ENCODE results near the gene ANKRD34C.
A peak's percentile ranks its signal among the peaks of the same experiment; 100 is the strongest.

Gene ANKRD34C

DNA sequence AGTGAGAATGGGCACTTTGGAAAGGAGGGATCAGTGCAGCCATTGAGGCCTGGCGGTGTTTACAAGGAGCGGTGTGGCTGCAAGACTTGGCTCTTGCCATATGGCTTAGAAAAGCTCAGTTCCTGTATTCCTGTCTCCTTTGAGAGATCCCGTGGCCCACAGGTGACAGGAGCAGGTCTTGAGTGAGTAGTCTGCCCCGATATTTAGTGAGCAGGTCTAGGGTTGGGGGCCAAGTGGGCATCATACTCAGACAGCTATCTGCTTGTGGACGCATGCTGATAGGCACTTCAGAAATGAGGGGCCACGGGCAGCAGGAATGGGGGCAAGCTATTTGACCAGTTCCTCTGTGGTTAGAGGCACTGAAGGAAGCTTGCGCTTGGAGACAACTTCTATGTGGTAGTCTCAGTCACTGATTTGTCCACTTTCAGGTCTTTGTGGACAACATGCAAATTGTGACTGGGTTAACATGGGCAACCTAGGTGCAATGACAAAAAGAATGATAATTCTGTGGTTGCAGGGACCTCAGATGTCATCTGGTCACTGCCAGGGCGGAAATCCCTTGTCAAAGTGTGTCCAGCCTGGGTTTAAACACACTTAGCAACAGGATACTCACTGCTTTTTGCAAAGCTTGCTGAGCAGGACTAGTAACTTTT is 29.5 kb downstream of the ANKRD34C start:
- peak overlapping the region; percentile 66 for H3K27ac ChIP-seq (replicated peaks)
- no peaks in the 10 kb centered on the region for H3K27me3 ChIP-seq (ENCODE audit: insufficient read depth, poor library complexity, severe bottlenecking)
- DNase-seq (ENCODE audit: low read depth in 1 of 2, low spot score in 1 of 2), result peak in 1 of 2 experiments; percentile 9
- TF ChIP-seq SPI1 (IDR thresholded peaks at IDR 0.05; ENCODE audit: borderline replicate concordance, low read depth) (no peak), POLR2AphosphoS5 (IDR thresholded peaks at IDR 0.05; ENCODE audit: low read depth) (no peak), REST (IDR thresholded peaks at IDR 0.05; ENCODE audit: insufficient replicate concordance, low read depth) (no peak), GABPA (IDR thresholded peaks at IDR 0.05; ENCODE audit: low read depth) (no peak), CTCF (IDR thresholded peaks at IDR 0.05; ENCODE audit: insufficient read depth, low read length) (no peak)
- H3K4me3 ChIP-seq (replicated peaks; ENCODE audit: insufficient read depth, low read length), result peak overlapping the region; percentile 89

GRCh38 chr15:79314186-79314585 is 31.7 kb downstream of the ANKRD34C start:
- DNase-seq (ENCODE audit: low read depth in 1 of 2, low spot score in 1 of 2), result no peak
- H3K27ac ChIP-seq (replicated peaks), result no peak overlapping the region
- H3K4me3 ChIP-seq (replicated peaks; ENCODE audit: insufficient read depth, low read length), result no peak overlapping the region
- H3K27me3 ChIP-seq (ENCODE audit: insufficient read depth, poor library complexity, severe bottlenecking), result no peaks in the 10 kb centered on the region
- TF ChIP-seq GABPA (IDR thresholded peaks at IDR 0.05; ENCODE audit: low read depth), result no peak
- TF ChIP-seq SPI1 (IDR thresholded peaks at IDR 0.05; ENCODE audit: borderline replicate concordance, low read depth), result no peak
- no peak for TF ChIP-seq REST (IDR thresholded peaks at IDR 0.05; ENCODE audit: insufficient replicate concordance, low read depth)
- no peak for TF ChIP-seq CTCF (IDR thresholded peaks at IDR 0.05; ENCODE audit: insufficient read depth, low read length)

DNA sequence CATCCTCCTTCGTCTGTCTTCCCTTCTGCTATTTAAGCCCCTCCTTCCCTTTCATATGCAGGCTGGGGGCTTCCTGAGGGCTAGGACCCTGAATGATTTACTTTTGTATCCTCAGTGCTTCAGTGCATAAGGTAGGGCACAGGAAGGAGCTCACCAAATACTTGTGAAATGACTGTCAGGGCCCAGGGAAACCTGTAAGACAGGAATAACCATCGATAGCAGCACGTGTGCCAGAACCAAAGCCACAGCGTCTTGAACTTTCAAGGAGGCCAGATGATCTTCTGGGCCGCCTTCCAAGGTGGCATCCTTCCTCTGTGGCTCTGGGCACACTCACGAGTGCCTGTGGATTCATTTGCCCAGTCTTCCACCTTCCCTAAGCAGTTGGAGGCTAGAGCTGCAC is 32.3 kb downstream of the ANKRD34C start:
- no peak overlapping the region for H3K4me3 ChIP-seq (replicated peaks; ENCODE audit: insufficient read depth, low read length)
- H3K27me3 ChIP-seq (ENCODE audit: insufficient read depth, poor library complexity, severe bottlenecking), result no peaks in the 10 kb centered on the region
- H3K27ac ChIP-seq (replicated peaks), result no peak overlapping the region
- no peak for DNase-seq (ENCODE audit: low read depth in 1 of 2, low spot score in 1 of 2)
- TF ChIP-seq GABPA (IDR thresholded peaks at IDR 0.05; ENCODE audit: low read depth) (no peak), CTCF (IDR thresholded peaks at IDR 0.05; ENCODE audit: insufficient read depth, low read length) (no peak), REST (IDR thresholded peaks at IDR 0.05; ENCODE audit: insufficient replicate concordance, low read depth) (no peak), SPI1 (IDR thresholded peaks at IDR 0.05; ENCODE audit: borderline replicate concordance, low read depth) (no peak), POLR2AphosphoS5 (IDR thresholded peaks at IDR 0.05; ENCODE audit: low read depth) (no peak)
